Omental fat pad (tissue), 4 donors: ENCODE measurements around the gene EDNRA. TPM values are rescaled to one million over a fixed set of nuclear protein-coding genes. Genes with fewer than 3 reads are reported as not detected.
A peak's percentile ranks its signal among the peaks of the same experiment; 100 is the strongest.

Source experiments
- ATAC-seq: fragments of 150-250 bp; one replicate; pipeline ENCODE4 v1.9.1; 2016; ENCODE audit warnings: mild to moderate bottlenecking, moderate library complexity; ENCODE audit not compliant: low FRiP score
- DNase-seq: peaks from one replicate; pipeline ENCODE4 v3.0.0-alpha.2; 2019; ENCODE audit warnings: low spot score
- total RNA-seq, 4 donors: library from RNA; depleted of rRNA; stranded (reverse); fragments of >200 nt; gene quantifications; one replicate each; pipeline ENCODE4 v1.1.0, GENCODE V29; 2016
- TF ChIP-seq, protein P1 (sequence below), 3 donors: fragments of 450-650 bp; IDR thresholded peaks; one replicate each; pipeline ENCODE4 v1.5.1; 2016 to 2017; ENCODE audit warnings: antibody characterized with exemption in 3 of 3, mild to moderate bottlenecking in 3 of 3, moderate library complexity in 2 of 3

Gene EDNRA
- total RNA-seq, 4 donors from 2014 or later = 3.5 to 10.6 (median 7.0) TPM

DNA sequence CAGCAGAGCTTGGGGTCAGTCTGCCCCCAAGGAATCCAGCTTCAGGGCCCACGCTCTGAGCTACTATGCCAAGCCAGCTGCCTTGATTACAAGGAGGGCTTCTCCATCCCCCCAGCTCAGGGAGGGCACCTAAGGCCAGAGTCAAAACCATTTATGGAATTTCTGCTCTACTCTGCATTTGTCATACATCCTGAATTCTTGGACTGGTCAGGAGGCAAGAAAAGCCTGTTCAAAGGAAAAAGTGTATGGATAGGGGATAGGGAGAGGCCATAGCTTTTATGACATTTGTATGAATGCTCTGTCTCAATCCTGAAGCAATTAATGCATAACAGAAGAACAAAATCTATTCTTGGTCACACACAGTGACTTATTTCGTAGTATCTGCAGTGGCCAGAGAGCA, 32.2 kb downstream of the EDNRA start:
- ATAC-seq (no peak), DNase-seq (no peak)
- TF ChIP-seq, protein P1, sequence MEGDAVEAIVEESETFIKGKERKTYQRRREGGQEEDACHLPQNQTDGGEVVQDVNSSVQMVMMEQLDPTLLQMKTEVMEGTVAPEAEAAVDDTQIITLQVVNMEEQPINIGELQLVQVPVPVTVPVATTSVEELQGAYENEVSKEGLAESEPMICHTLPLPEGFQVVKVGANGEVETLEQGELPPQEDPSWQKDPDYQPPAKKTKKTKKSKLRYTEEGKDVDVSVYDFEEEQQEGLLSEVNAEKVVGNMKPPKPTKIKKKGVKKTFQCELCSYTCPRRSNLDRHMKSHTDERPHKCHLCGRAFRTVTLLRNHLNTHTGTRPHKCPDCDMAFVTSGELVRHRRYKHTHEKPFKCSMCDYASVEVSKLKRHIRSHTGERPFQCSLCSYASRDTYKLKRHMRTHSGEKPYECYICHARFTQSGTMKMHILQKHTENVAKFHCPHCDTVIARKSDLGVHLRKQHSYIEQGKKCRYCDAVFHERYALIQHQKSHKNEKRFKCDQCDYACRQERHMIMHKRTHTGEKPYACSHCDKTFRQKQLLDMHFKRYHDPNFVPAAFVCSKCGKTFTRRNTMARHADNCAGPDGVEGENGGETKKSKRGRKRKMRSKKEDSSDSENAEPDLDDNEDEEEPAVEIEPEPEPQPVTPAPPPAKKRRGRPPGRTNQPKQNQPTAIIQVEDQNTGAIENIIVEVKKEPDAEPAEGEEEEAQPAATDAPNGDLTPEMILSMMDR (IDR thresholded peaks at IDR 0.05) = no peak

- TF ChIP-seq, protein P1 (IDR thresholded peaks at IDR 0.05) = no peak
- DNase-seq (no peak), ATAC-seq (no peak)
These were observed 33.1 kb downstream of the EDNRA start for GRCh38 chr4:147513952-147514351.

- no peak for DNase-seq
- TF ChIP-seq, protein P1 (IDR thresholded peaks at IDR 0.05) = no peak
- ATAC-seq = no peak
These were observed 34.5 kb downstream of the EDNRA start for GRCh38 chr4:147515220-147515936.

DNA sequence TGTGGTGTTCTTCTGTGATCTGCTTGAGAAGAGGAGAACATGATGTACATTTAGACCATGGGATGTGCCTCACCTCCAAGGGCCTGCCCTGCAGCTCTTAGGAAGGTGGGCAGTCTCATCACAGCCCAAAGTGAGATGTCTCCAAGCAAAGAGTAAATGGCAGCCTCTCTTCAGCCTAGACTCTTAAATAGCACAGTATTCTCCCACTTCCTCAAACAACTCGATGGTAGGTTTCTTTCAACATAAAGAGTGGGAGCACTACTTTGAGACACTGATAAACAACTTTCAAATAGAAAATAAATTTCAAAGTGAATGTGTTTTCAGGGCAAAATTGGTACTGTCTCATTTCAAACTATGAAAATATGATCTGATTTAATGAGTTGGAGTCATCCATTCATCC, 35.2 kb downstream of the EDNRA start:
- ATAC-seq = no peak
- TF ChIP-seq, protein P1 (IDR thresholded peaks at IDR 0.05) = no peak
- DNase-seq = no peak

- DNase-seq (no peak), ATAC-seq (no peak)
- TF ChIP-seq, protein P1 (IDR thresholded peaks at IDR 0.05) = no peak
These were observed 37.2 kb downstream of the EDNRA start for GRCh38 chr4:147518086-147518485.

DNA sequence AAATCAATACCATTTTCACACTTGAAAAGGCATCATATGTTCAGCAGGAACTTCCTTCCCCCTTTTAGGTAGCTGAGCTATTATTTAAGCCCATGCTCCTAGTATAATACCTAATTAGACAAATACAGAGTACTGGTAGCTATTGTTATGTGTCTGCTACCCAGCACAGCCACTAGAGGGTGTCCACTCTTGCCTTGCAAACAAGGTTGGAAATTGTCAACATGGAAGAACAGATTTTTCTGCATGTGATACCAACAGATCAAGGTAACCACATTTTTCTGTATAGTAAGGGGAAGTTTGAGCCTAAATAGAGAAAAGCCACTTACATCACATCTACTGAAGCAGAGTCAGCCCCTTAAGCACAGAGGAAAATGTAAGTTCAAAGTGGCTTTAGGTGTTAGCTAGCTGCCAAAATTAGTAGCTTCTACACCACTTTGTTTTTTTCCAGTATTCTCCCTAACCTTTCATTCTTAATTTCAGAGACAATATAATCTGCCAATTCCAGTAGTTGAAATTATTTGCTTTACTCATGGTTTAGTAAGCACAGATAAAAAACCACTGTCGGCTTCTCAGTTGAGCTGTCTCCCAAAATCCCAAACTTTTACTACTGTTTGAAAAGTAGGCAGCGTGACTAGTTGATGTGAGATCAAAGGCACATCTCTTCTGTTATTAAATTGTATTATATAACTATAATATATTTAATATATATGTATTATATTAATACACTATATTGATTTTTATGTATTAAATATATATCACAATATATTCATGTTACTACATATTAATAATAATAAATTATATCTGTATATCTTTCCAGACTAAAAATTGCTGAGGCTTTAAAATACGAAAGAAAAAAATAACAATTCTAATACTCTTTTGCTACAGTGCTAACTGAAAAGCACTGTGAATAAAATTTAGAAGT, 38.2 kb downstream of the EDNRA start:
- ATAC-seq (no peak), DNase-seq (no peak)
- TF ChIP-seq, protein P1 (IDR thresholded peaks at IDR 0.05) = peak in 1 of 3 donors; percentile 17
